IMR-90 (cell line): ENCODE data around the gene ASTL. TPM values are rescaled to one million over a fixed set of nuclear protein-coding genes. Genes with fewer than 3 reads are reported as not detected.

ENCODE experiments used
- ATAC-seq: fragments of 200-7000 bp; cut with Tn5 transposase; 2 replicates; pipeline ENCODE4 v1.9.1; 2020; ENCODE audit warnings: low read depth, mild to moderate bottlenecking, moderate library complexity
- BruUV-seq: library from RNA; stranded (reverse); fragments of 400-500 nt; replicated peaks from 2 replicates; lab custom pipeline; 2021; lab: Mats Ljungman, UMichigan
- CTCF ChIA-PET: fragments of 300-600 bp; formaldehyde crosslinking; extraction: SDS; loops from one replicate; lab custom pipeline; 2021; ENCODE audit warnings: antibody characterized with exemption; lab: Yijun Ruan, JAX
- POLR2A ChIA-PET: fragments of 300-600 bp; sonication (Branson Sonifier 250); formaldehyde crosslinking; loops from one replicate; lab custom pipeline; 2022; ENCODE audit warnings: antibody characterized with exemption; ENCODE audit not compliant: unreplicated experiment; lab: Charles Lee
- DNase-seq: peaks from one replicate; pipeline ENCODE4 v3.0.0; 2013
- H2AFZ ChIP-seq: replicated peaks from 2 replicates; pipeline ENCODE3; 2013; ENCODE audit warnings: low read length, mild to moderate bottlenecking; ENCODE audit not compliant: poor library complexity
- H2AK5ac ChIP-seq: 2 replicates; pipeline ENCODE4 v1.6.1; 2013; ENCODE audit warnings: low read depth, low read length, inconsistent platforms
- H2AK9ac ChIP-seq: replicated peaks from 2 replicates; pipeline ENCODE3; 2013; ENCODE audit warnings: mild to moderate bottlenecking, low read depth, low read length, moderate library complexity; ENCODE audit not compliant: poor library complexity
- H2BK120ac ChIP-seq: 2 replicates; pipeline ENCODE4 v1.6.1; 2013; ENCODE audit warnings: low read depth, low read length, inconsistent platforms
- H2BK15ac ChIP-seq: 3 replicates; pipeline ENCODE4 v1.6.1; 2013; ENCODE audit warnings: low read depth, low read length, inconsistent platforms
- H2BK20ac ChIP-seq: 2 replicates; pipeline ENCODE4 v1.6.1; 2013; ENCODE audit warnings: low read depth, mild to moderate bottlenecking, inconsistent platforms, low read length, moderate library complexity
- H2BK5ac ChIP-seq: 2 replicates; pipeline ENCODE4 v1.6.1; 2013; ENCODE audit warnings: mild to moderate bottlenecking, low read depth, low read length, inconsistent platforms; ENCODE audit not compliant: poor library complexity, severe bottlenecking
- H3K14ac ChIP-seq: replicated peaks from 2 replicates; pipeline ENCODE4 v1.6.1; 2013; ENCODE audit warnings: low read depth, low read length, inconsistent platforms
- H3K18ac ChIP-seq: 2 replicates; pipeline ENCODE4 v1.6.1; 2013; ENCODE audit warnings: low read depth, low read length, control low read depth
- H3K23ac ChIP-seq: 2 replicates; pipeline ENCODE4 v1.6.1; 2013; ENCODE audit warnings: low read depth, low read length, inconsistent platforms
- H3K27ac ChIP-seq: 2 replicates; pipeline ENCODE4 v1.5.1; 2013; ENCODE audit warnings: mild to moderate bottlenecking, control low read depth, low read length; ENCODE audit not compliant: insufficient read depth
- H3K27me3 ChIP-seq: 2 replicates; pipeline ENCODE4 v1.6.1; 2013; ENCODE audit warnings: low read length; ENCODE audit not compliant: control insufficient read depth, insufficient read depth
- H3K36me3 ChIP-seq: 2 replicates; pipeline ENCODE4 v1.6.1; 2013; ENCODE audit warnings: low read length, mixed read lengths; ENCODE audit not compliant: control insufficient read depth, insufficient read depth
- H3K4ac ChIP-seq: 2 replicates; pipeline ENCODE4 v1.6.1; 2013; ENCODE audit warnings: low read depth, low read length, inconsistent platforms
- H3K4me1 ChIP-seq: 2 replicates; pipeline ENCODE4 v1.6.1; 2013; ENCODE audit warnings: low read length, mixed read lengths; ENCODE audit not compliant: control insufficient read depth, insufficient read depth
- H3K4me2 ChIP-seq: 2 replicates; pipeline ENCODE4 v1.6.1; 2013; ENCODE audit warnings: low read depth, mild to moderate bottlenecking, control low read depth, low read length, moderate library complexity
- H3K4me3 ChIP-seq: 2 replicates; pipeline ENCODE4 v1.5.1; 2013; ENCODE audit warnings: low read depth, mild to moderate bottlenecking, control low read depth, low read length, moderate library complexity; ENCODE audit not compliant: insufficient read depth
- H3K56ac ChIP-seq: 2 replicates; pipeline ENCODE4 v1.6.1; 2013; ENCODE audit warnings: low read length, inconsistent platforms; ENCODE audit not compliant: insufficient read depth; ENCODE audit errors: extremely low read depth
- H3K79me1 ChIP-seq, 2 experiments: 2 replicates each; pipeline ENCODE4 v1.6.1; 2013; ENCODE audit warnings: low read length in 2 of 2, inconsistent platforms in 1 of 2, low read depth in 1 of 2
- H3K9ac ChIP-seq: 2 replicates; pipeline ENCODE4 v1.6.1; 2013; ENCODE audit warnings: low read depth, low read length, control low read depth
- H3K9me1 ChIP-seq: 2 replicates; pipeline ENCODE4 v1.6.1; 2013; ENCODE audit warnings: low read length, inconsistent platforms; ENCODE audit not compliant: insufficient read depth
- H3K9me3 ChIP-seq: 2 replicates; pipeline ENCODE4 v1.6.1; 2013; ENCODE audit warnings: low read length; ENCODE audit not compliant: control insufficient read depth, insufficient read depth
- H4K20me1 ChIP-seq: 2 replicates; pipeline ENCODE4 v1.6.1; 2013; ENCODE audit warnings: low read length, inconsistent platforms; ENCODE audit not compliant: insufficient read depth
- H4K5ac ChIP-seq: 2 replicates; pipeline ENCODE4 v1.6.1; 2013; ENCODE audit warnings: mild to moderate bottlenecking, low read depth, low read length, control low read depth
- H4K8ac ChIP-seq, 2 experiments: 2 replicates each; pipeline ENCODE4 v1.6.1; 2013; ENCODE audit warnings: low read depth in 2 of 2, low read length in 2 of 2, control low read depth in 1 of 2, inconsistent platforms in 1 of 2
- H4K91ac ChIP-seq: 2 replicates; pipeline ENCODE4 v1.6.1; 2013; ENCODE audit warnings: low read depth, low read length, inconsistent platforms; ENCODE audit not compliant: insufficient read depth
- BHLHE40 ChIP-seq: fragments of 150-350 bp; IDR thresholded peaks from 2 replicates; pipeline ENCODE4 v1.6.1; 2016; ENCODE audit warnings: mild to moderate bottlenecking, low read depth, low read length
- CEBPB ChIP-seq: IDR thresholded peaks from 2 replicates; pipeline ENCODE4 v1.6.1; 2012; ENCODE audit warnings: low read depth, low read length, improper control_type of control experiment
- CHD1 ChIP-seq: IDR thresholded peaks from 2 replicates; pipeline ENCODE4 v1.6.1; 2012; ENCODE audit warnings: low read depth, low read length, improper control_type of control experiment
- FOS ChIP-seq: fragments of 150-350 bp; IDR thresholded peaks from 2 replicates; pipeline ENCODE4 v1.6.1; 2016; ENCODE audit warnings: low read depth, low read length
- MAFK ChIP-seq: IDR thresholded peaks from 2 replicates; pipeline ENCODE4 v1.6.1; 2012; ENCODE audit warnings: low read depth, low read length, improper control_type of control experiment
- MXI1 ChIP-seq: IDR thresholded peaks from 2 replicates; pipeline ENCODE4 v1.6.1; 2012; ENCODE audit warnings: low read depth, mild to moderate bottlenecking, low read length, moderate library complexity, borderline replicate concordance
- NFE2L2 ChIP-seq: fragments of 150-350 bp; IDR thresholded peaks from 2 replicates; pipeline ENCODE4 v1.6.1; 2016; ENCODE audit warnings: low read depth, mild to moderate bottlenecking, low read length
- POLR2A ChIP-seq: IDR thresholded peaks from 2 replicates; pipeline ENCODE4 v1.6.1; 2012; ENCODE audit warnings: mild to moderate bottlenecking, low read depth, low read length
- RAD21 ChIP-seq: IDR thresholded peaks from 2 replicates; pipeline ENCODE4 v1.6.1; 2012; ENCODE audit warnings: low read length, improper control_type of control experiment
- RCOR1 ChIP-seq: IDR thresholded peaks from 2 replicates; pipeline ENCODE4 v1.6.1; 2012; ENCODE audit warnings: mild to moderate bottlenecking, low read length, improper control_type of control experiment; ENCODE audit not compliant: insufficient replicate concordance
- RFX5 ChIP-seq: IDR thresholded peaks from 2 replicates; pipeline ENCODE4 v1.8.0; 2012; ENCODE audit warnings: low read depth, mild to moderate bottlenecking, low read length, moderate library complexity
- SMC3 ChIP-seq: fragments of 150-350 bp; IDR thresholded peaks from 2 replicates; pipeline ENCODE4 v1.6.1; 2016; ENCODE audit warnings: low read depth, mild to moderate bottlenecking, antibody characterized with exemption, low read length, moderate library complexity
- WGBS, 2 experiments: methylation state at CpG; one replicate each; pipeline versions ENCODE4 v1.1.5 to v1.1.7; 2013; ENCODE audit warnings: missing lambda C conversion rate in 2 of 2; ENCODE audit not compliant: insufficient read length in 1 of 2; ENCODE audit errors: extremely low coverage in 2 of 2; 5-methylcytosine and 5-hydroxymethylcytosine counted together
- dilution Hi-C: fragments of 300-500 bp; cut with HindIII; formaldehyde crosslinking; loops from one replicate; pipeline ENCODE4 v1.14.3; 2018; ENCODE audit warnings: low sequenced_read_pairs; ENCODE audit not compliant: unreplicated experiment
- in situ Hi-C: fragments of 300-500 bp; cut with MboI; formaldehyde crosslinking; loops from 3 replicates; pipeline ENCODE4 v1.14.3; 2019; ENCODE audit warnings: low sequenced_read_pairs, inconsistent platforms, mixed read lengths
- intact Hi-C: fragments of 100-400 bp; cut with micrococcal nuclease; formaldehyde crosslinking; loops from 2 replicates; pipeline ENCODE4 v1.10.0; 2022
- polyA plus RNA-seq, 3 experiments: library from polyadenylated mRNA; depleted of rRNA; stranded (reverse); fragments of >200 nt; gene quantifications; 2 replicates each; pipeline ENCODE4 v1.2.3, GENCODE V29; 2012; ENCODE audit warnings: low replicate concordance in 1 of 3
- total RNA-seq: library from RNA; depleted of rRNA; stranded (reverse); fragments of >200 nt; gene quantifications from 2 replicates; pipeline ENCODE4 v1.2.3, GENCODE V29; 2012
- TF ChIP-seq, protein P1 (sequence below): conservative IDR thresholded peaks from 2 replicates; pipeline ENCODE4 v1.5.1; 2012; ENCODE audit warnings: mild to moderate bottlenecking, low read depth, low read length, improper control_type of control experiment
- TF ChIP-seq, protein P2 (sequence below): fragments of 150-350 bp; IDR thresholded peaks from 2 replicates; pipeline ENCODE4 v1.6.1; 2016; ENCODE audit warnings: low read depth, mild to moderate bottlenecking, low read length, moderate library complexity, borderline replicate concordance
- TF ChIP-seq, protein P3 (sequence below): fragments of 150-350 bp; IDR thresholded peaks from 2 replicates; pipeline ENCODE4 v1.6.1; 2017; ENCODE audit warnings: mild to moderate bottlenecking, antibody characterized with exemption, low read length, low read depth

Gene ASTL
- total and polyA plus RNA-seq, 2 of the 4 experiments (the other 2 are of a cell fraction), result not detected

DNA sequence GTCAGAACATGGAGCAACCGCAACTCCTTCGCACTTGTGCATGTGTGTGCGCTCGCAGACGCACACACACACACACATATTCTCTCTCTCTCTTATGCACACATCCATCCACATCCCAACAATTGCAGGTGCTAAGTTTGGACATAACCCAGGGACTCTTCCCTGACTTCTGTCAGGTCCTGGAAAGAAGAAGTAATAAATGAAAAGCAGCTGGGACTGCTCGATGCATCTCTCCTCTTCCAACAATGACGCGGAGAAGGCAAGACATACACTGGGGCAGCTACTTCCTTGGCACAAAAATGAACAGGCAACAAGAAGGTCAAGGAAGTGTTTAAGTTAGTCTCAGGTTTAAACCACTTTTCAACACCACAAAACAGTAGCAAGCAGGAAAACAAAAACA is 46.7 kb upstream of the ASTL start:
- ATAC-seq, result no peak
- BruUV-seq, result no TSS peak

More for the DNA sequence above, 46.7 kb upstream of the ASTL start:
- H2BK15ac ChIP-seq, result no peak overlapping the region
- H3K4me2 ChIP-seq, result no peak overlapping the region
- no peak overlapping the region for H2AK5ac ChIP-seq
- dilution Hi-C loops (no loop called here), intact Hi-C loops (no loop called here), in situ Hi-C loops (no loop called here)
- H2AFZ ChIP-seq, result no peak overlapping the region
- no peak overlapping the region for H3K9ac ChIP-seq
- no peak overlapping the region for H3K23ac ChIP-seq
- H2BK5ac ChIP-seq, result no peak overlapping the region
- ChIA-PET POLR2A (no interaction called here), CTCF (interaction anchor here (1.6 kb wide), 1 partner anchor 11 kb away, joined by 5 read pairs; no protein-coding TSS in a partner anchor)
- 100% methylated on average over 5 of the region's 8 CpGs; no CpG with 5 or more reads in 1 of the 2 experiments for WGBS, 2 experiments
- no peak overlapping the region for H4K91ac ChIP-seq
- no peak overlapping the region for H3K56ac ChIP-seq
- TF ChIP-seq, protein P1, sequence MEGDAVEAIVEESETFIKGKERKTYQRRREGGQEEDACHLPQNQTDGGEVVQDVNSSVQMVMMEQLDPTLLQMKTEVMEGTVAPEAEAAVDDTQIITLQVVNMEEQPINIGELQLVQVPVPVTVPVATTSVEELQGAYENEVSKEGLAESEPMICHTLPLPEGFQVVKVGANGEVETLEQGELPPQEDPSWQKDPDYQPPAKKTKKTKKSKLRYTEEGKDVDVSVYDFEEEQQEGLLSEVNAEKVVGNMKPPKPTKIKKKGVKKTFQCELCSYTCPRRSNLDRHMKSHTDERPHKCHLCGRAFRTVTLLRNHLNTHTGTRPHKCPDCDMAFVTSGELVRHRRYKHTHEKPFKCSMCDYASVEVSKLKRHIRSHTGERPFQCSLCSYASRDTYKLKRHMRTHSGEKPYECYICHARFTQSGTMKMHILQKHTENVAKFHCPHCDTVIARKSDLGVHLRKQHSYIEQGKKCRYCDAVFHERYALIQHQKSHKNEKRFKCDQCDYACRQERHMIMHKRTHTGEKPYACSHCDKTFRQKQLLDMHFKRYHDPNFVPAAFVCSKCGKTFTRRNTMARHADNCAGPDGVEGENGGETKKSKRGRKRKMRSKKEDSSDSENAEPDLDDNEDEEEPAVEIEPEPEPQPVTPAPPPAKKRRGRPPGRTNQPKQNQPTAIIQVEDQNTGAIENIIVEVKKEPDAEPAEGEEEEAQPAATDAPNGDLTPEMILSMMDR, result no peak
- TF ChIP-seq RAD21 (no peak), RFX5 (no peak), MAFK (no peak), SMC3 (no peak), CHD1 (no peak), MXI1 (no peak), POLR2A (no peak), FOS (no peak), CEBPB (no peak), NFE2L2 (no peak), RCOR1 (no peak), BHLHE40 (no peak)
- TF ChIP-seq, protein P2, sequence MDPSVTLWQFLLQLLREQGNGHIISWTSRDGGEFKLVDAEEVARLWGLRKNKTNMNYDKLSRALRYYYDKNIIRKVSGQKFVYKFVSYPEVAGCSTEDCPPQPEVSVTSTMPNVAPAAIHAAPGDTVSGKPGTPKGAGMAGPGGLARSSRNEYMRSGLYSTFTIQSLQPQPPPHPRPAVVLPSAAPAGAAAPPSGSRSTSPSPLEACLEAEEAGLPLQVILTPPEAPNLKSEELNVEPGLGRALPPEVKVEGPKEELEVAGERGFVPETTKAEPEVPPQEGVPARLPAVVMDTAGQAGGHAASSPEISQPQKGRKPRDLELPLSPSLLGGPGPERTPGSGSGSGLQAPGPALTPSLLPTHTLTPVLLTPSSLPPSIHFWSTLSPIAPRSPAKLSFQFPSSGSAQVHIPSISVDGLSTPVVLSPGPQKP, result no peak
- TF ChIP-seq, protein P3, sequence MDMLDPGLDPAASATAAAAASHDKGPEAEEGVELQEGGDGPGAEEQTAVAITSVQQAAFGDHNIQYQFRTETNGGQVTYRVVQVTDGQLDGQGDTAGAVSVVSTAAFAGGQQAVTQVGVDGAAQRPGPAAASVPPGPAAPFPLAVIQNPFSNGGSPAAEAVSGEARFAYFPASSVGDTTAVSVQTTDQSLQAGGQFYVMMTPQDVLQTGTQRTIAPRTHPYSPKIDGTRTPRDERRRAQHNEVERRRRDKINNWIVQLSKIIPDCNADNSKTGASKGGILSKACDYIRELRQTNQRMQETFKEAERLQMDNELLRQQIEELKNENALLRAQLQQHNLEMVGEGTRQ, result no peak
- H2BK20ac ChIP-seq, result no peak overlapping the region
- H2BK120ac ChIP-seq, result no peak overlapping the region
- H3K27ac ChIP-seq, result no peak overlapping the region
- no peak for DNase-seq
- H4K20me1 ChIP-seq, result peaks cover 5% of the 10 kb centered on the region; the same call in 1 of the 2 replicates
- H3K9me3 ChIP-seq, result no peaks in the 10 kb centered on the region
- no peak overlapping the region for H3K14ac ChIP-seq
- H3K4me1 ChIP-seq, result peaks cover 4% of the 10 kb centered on the region; the same call in 1 of the 2 replicates
- H3K18ac ChIP-seq, result no peak overlapping the region
- H3K4ac ChIP-seq, result no peak overlapping the region
- peaks cover 3% of the 10 kb centered on the region; the same call in 1 of the 2 replicates for H3K9me1 ChIP-seq
- H3K79me1 ChIP-seq, result peaks cover 16 to 18% of the 10 kb centered on the region in 2 experiments; a peak in 3 of 4 replicates
- no peak overlapping the region for H4K5ac ChIP-seq
- H3K36me3 ChIP-seq, result peaks cover 32% of the 10 kb centered on the region
- no peak overlapping the region for H4K8ac ChIP-seq
- no peak overlapping the region for H2AK9ac ChIP-seq
- H3K4me3 ChIP-seq, result no peak overlapping the region
- no peaks in the 10 kb centered on the region for H3K27me3 ChIP-seq
